Tibial nerve (tissue), 4 donors: ENCODE results near the gene QPRT. TPM values are rescaled to one million over a fixed set of nuclear protein-coding genes. Genes with fewer than 3 reads are reported as not detected.

Experiments
- DNase-seq, 2 donors: peaks; one replicate each; pipeline ENCODE4 v3.0.0-alpha.2; 2019; ENCODE audit warnings: low spot score in 2 of 2
- H3K27ac ChIP-seq, 4 donors: fragments of 200-600 bp; sonication (generic) in 3 of 4; one replicate each; pipeline ENCODE4 v1.5.1; 2017 to 2019; ENCODE audit warnings: mild to moderate bottlenecking in 1 of 4
- H3K27me3 ChIP-seq, 2 donors: fragments of 200-600 bp; sonication (generic) in 1 of 2; one replicate each; pipeline versions ENCODE4 v1.5.1 to v1.6.0; 2017 to 2019
- H3K36me3 ChIP-seq, 3 donors: fragments of 200-600 bp; sonication (generic); one replicate each; pipeline ENCODE4 v1.5.1; 2018 to 2019
- H3K4me1 ChIP-seq, 4 donors: fragments of 200-600 bp; sonication (generic) in 3 of 4; one replicate each; pipeline ENCODE4 v1.5.1; 2017 to 2019
- H3K4me3 ChIP-seq, 4 donors: fragments of 200-600 bp; sonication (generic) in 3 of 4; one replicate each; pipeline ENCODE4 v1.5.1; 2017 to 2019; ENCODE audit warnings: mild to moderate bottlenecking in 1 of 4, moderate library complexity in 1 of 4
- H3K9me3 ChIP-seq, 4 donors: fragments of 200-600 bp; sonication (generic) in 3 of 4; one replicate each; pipeline ENCODE4 v1.5.1; 2017 to 2019
- CTCF ChIP-seq, 5 experiments: fragments of 200-600 bp in 3 of 5; fragments of 450-650 bp in 2 of 5; sonication (generic) in 3 of 5; IDR thresholded peaks; one replicate each; pipeline ENCODE4 v1.5.1; 2016 to 2019; ENCODE audit warnings: antibody characterized with exemption in 5 of 5, mild to moderate bottlenecking in 3 of 5, moderate library complexity in 2 of 5
- EP300 ChIP-seq, 2 donors: sonication (generic); formaldehyde crosslinking; IDR thresholded peaks; one replicate each; pipeline ENCODE4 v1.6.1; 2017; ENCODE audit warnings: antibody characterized with exemption in 2 of 2, mild to moderate bottlenecking in 1 of 2
- POLR2A ChIP-seq, 2 donors: fragments of 450-650 bp; IDR thresholded peaks; one replicate each; pipeline ENCODE4 v1.6.1; 2017; ENCODE audit warnings: antibody characterized with exemption in 2 of 2, mild to moderate bottlenecking in 2 of 2, moderate library complexity in 2 of 2
- WGBS, 2 donors: methylation state at CpG; one replicate each; pipeline ENCODE4 v1.1.5; 2018; 5-methylcytosine and 5-hydroxymethylcytosine counted together
- total RNA-seq, 4 donors: library from RNA; depleted of rRNA; stranded (reverse); fragments of >200 nt; gene quantifications; one replicate each; pipeline ENCODE4 v1.1.0, GENCODE V29; 2016

Gene QPRT
- total RNA-seq, 4 donors from 2014 or later = 15.3 to 50.4 (median 38.5) TPM

- H3K9me3 ChIP-seq = no peaks in the 10 kb centered on the region
- TF ChIP-seq EP300 (IDR thresholded peaks at IDR 0.05) = no peak
- TF ChIP-seq CTCF (IDR thresholded peaks at IDR 0.05) = no peak
- TF ChIP-seq POLR2A (IDR thresholded peaks at IDR 0.05) = no peak
- 94 to 95% methylated on average over 12 of the region's 12 CpGs for WGBS, 2 donors
- H3K4me1 ChIP-seq = peaks cover 0 to 15% (median 7%) of the 10 kb centered on the region in 4 donors
- no peak for DNase-seq
- no peak overlapping the region for H3K27ac ChIP-seq
- H3K36me3 ChIP-seq = no peaks in the 10 kb centered on the region
- no peaks in the 10 kb centered on the region for H3K27me3 ChIP-seq
- no peak overlapping the region for H3K4me3 ChIP-seq
These were observed 11.2 kb upstream of the QPRT start for GRCh38 chr16:29667755-29668154.

GRCh38 chr16:29668267-29668666 lies 10.7 kb upstream of the QPRT start:
- TF ChIP-seq EP300 (IDR thresholded peaks at IDR 0.05) = no peak
- no peak for TF ChIP-seq CTCF (IDR thresholded peaks at IDR 0.05)
- TF ChIP-seq POLR2A (IDR thresholded peaks at IDR 0.05) = no peak
- no peaks in the 10 kb centered on the region for H3K36me3 ChIP-seq
- no peaks in the 10 kb centered on the region for H3K9me3 ChIP-seq
- H3K27me3 ChIP-seq = no peaks in the 10 kb centered on the region
- peaks cover 0 to 15% (median 7%) of the 10 kb centered on the region in 4 donors for H3K4me1 ChIP-seq
- no peak overlapping the region for H3K27ac ChIP-seq
- WGBS, 2 donors = 93 to 96% methylated on average over 3 of the region's 3 CpGs
- no peak overlapping the region for H3K4me3 ChIP-seq
- no peak for DNase-seq

GRCh38 chr16:29673501-29673900 lies 5.5 kb upstream of the QPRT start:
- Histone ChIP-seq H3K27me3 (no peaks in the 10 kb centered on the region), H3K9me3 (no peaks in the 10 kb centered on the region), H3K4me1 (peaks cover 0 to 11% (median 0%) of the 10 kb centered on the region in 4 donors), H3K4me3 (no peak overlapping the region), H3K27ac (peak overlapping the region in 1 of 4 donors; percentile 75), H3K36me3 (no peaks in the 10 kb centered on the region)
- WGBS, 2 donors = 94 to 96% methylated on average over 6 of the region's 6 CpGs
- no peak for DNase-seq
- TF ChIP-seq EP300 (IDR thresholded peaks at IDR 0.05) = no peak
- TF ChIP-seq POLR2A (IDR thresholded peaks at IDR 0.05) = no peak
- no peak for TF ChIP-seq CTCF (IDR thresholded peaks at IDR 0.05)

- TF ChIP-seq POLR2A (IDR thresholded peaks at IDR 0.05) (no peak), EP300 (IDR thresholded peaks at IDR 0.05) (peak in 1 of 2 donors; percentile 73), CTCF (IDR thresholded peaks at IDR 0.05) (peak in 1 of 5 experiments; percentile 18)
- Histone ChIP-seq H3K4me1 (peaks cover 0 to 16% (median 0%) of the 10 kb centered on the region in 4 donors), H3K36me3 (no peaks in the 10 kb centered on the region), H3K27ac (peak overlapping the region; percentile 17 to 75 (median 50)), H3K9me3 (no peaks in the 10 kb centered on the region), H3K27me3 (no peaks in the 10 kb centered on the region), H3K4me3 (no peak overlapping the region)
- 18 to 29% methylated on average over 13 of the region's 13 CpGs for WGBS, 2 donors
- DNase-seq = peak in 1 of 2 donors; percentile 39
These were observed 4.8 kb upstream of the QPRT start for GRCh38 chr16:29674188-29674587.

GRCh38 chr16:29675811-29676643 lies 3.0 kb upstream of the QPRT start:
- no peak for TF ChIP-seq POLR2A (IDR thresholded peaks at IDR 0.05)
- TF ChIP-seq EP300 (IDR thresholded peaks at IDR 0.05) = no peak
- TF ChIP-seq CTCF (IDR thresholded peaks at IDR 0.05) = no peak
- peak overlapping the region in 1 of 4 donors; percentile 75 for H3K27ac ChIP-seq
- H3K4me3 ChIP-seq = no peak overlapping the region
- H3K9me3 ChIP-seq = no peaks in the 10 kb centered on the region
- no peak for DNase-seq
- peaks cover 0 to 22% (median 0%) of the 10 kb centered on the region in 4 donors for H3K4me1 ChIP-seq
- H3K27me3 ChIP-seq = no peaks in the 10 kb centered on the region
- H3K36me3 ChIP-seq = no peaks in the 10 kb centered on the region
- 51 to 55% methylated on average over 3 of the region's 3 CpGs for WGBS, 2 donors
